K562 (cell line): ENCODE measurements around the gene ADGRA1. TPM values are rescaled to one million over a fixed set of nuclear protein-coding genes. Genes with fewer than 3 reads are reported as not detected.

Source experiments
- ATAC-seq: fragments of 200-7000 bp; cut with Tn5 transposase; 3 replicates; pipeline ENCODE4 v1.9.1; 2020; ENCODE audit warnings: moderate library complexity
- BruUV-seq: library from RNA; stranded (reverse); fragments of 400-500 nt; replicated peaks from 2 replicates; lab custom pipeline; 2021; lab: Mats Ljungman, UMichigan
- CTCF ChIA-PET: fragments of 300-600 bp; formaldehyde crosslinking; extraction: SDS; loops from one replicate; lab custom pipeline; 2021; ENCODE audit warnings: low intra/inter-chr PET ratio; lab: Yijun Ruan, JAX
- POLR2A ChIA-PET: fragments of 300-600, 350-650 bp; sonication (Branson Sonifier 250); formaldehyde crosslinking; extraction: SDS; loops from one replicate; lab custom pipeline; 2021; ENCODE audit warnings: antibody characterized with exemption, inconsistent platforms; lab: Yijun Ruan, JAX
- DNase-seq, 4 experiments: peaks; one replicate each; pipeline versions ENCODE4 v3.0.0 to v3.0.0-alpha.2; 2011 to 2018; ENCODE audit warnings: low spot score in 3 of 4, mixed read lengths in 3 of 4; ENCODE audit errors: extremely low read depth in 1 of 4
- FAIRE-seq: peaks from 2 replicates; lab custom pipeline; 2011; peaks lifted over from hg19 to GRCh38; lab: Jason Lieb, UNC
- H2AFZ ChIP-seq: 2 replicates; pipeline ENCODE4 v1.6.0; 2011; ENCODE audit warnings: low read depth, low read length, control low read depth, inconsistent platforms
- H3K27ac ChIP-seq: fragments of 200-600 bp; 3 replicates; pipeline ENCODE4 v1.8.0; 2011; ENCODE audit warnings: low read depth, mild to moderate bottlenecking, control low read depth, inconsistent platforms, low read length, moderate library complexity, mixed read lengths; ENCODE audit errors: extremely low read depth
- H3K27me3 ChIP-seq, 2 experiments: fragments of 300-600 bp in 1 of 2; 2 replicates in 1 of 2; 3 replicates in 1 of 2; pipeline versions ENCODE4 v1.6.0 to v1.8.0; 2011; ENCODE audit warnings: inconsistent platforms in 2 of 2, low read length in 2 of 2, mild to moderate bottlenecking in 1 of 2, mixed read lengths in 1 of 2, moderate library complexity in 1 of 2; ENCODE audit not compliant: control insufficient read depth in 2 of 2, insufficient read depth in 2 of 2
- H3K36me3 ChIP-seq: fragments of 300-600 bp; 3 replicates; pipeline ENCODE4 v1.8.0; 2011; ENCODE audit warnings: mild to moderate bottlenecking, low read length, inconsistent platforms; ENCODE audit not compliant: control insufficient read depth, insufficient read depth
- H3K4me1 ChIP-seq, 2 experiments: fragments of 200-600 bp in 1 of 2; replicated peaks in 1 of 2; 2 replicates in 1 of 2; 3 replicates in 1 of 2; pipeline versions ENCODE4 v1.5.1 to v1.8.0; 2011; ENCODE audit warnings: inconsistent platforms in 2 of 2, low read length in 2 of 2, mild to moderate bottlenecking in 1 of 2, mixed read lengths in 1 of 2, moderate library complexity in 1 of 2; ENCODE audit not compliant: control insufficient read depth in 2 of 2, insufficient read depth in 2 of 2
- H3K4me2 ChIP-seq: 2 replicates; pipeline ENCODE4 v1.6.1; 2011; ENCODE audit warnings: low read length, control low read depth, inconsistent platforms, mixed read lengths; ENCODE audit not compliant: insufficient read depth
- H3K4me3 ChIP-seq: fragments of 200-600 bp; sonication (generic), shearing (Covaris generic); 2 replicates; pipeline ENCODE4 v1.5.1; 2016; ENCODE audit warnings: control low read depth, inconsistent platforms
- H3K79me2 ChIP-seq: fragments of 200-600 bp; 3 replicates; pipeline ENCODE4 v1.8.0; 2011; ENCODE audit warnings: low read length, inconsistent platforms; ENCODE audit not compliant: control insufficient read depth, insufficient read depth
- H3K9ac ChIP-seq, 2 experiments: 2 replicates each; pipeline versions ENCODE4 v1.6.0 to v1.6.1; 2011; ENCODE audit warnings: low read depth in 2 of 2, low read length in 2 of 2, control low read depth in 1 of 2, inconsistent platforms in 1 of 2, mild to moderate bottlenecking in 1 of 2, mixed read lengths in 1 of 2; ENCODE audit not compliant: insufficient read depth in 1 of 2
- H3K9me1 ChIP-seq: one replicate; pipeline ENCODE4 v1.6.0; 2011; ENCODE audit warnings: inconsistent platforms, mild to moderate bottlenecking, low read length, moderate library complexity; ENCODE audit not compliant: control insufficient read depth, insufficient read depth
- H3K9me3 ChIP-seq: replicated peaks from 2 replicates; pipeline ENCODE4 v1.5.1; 2011; ENCODE audit warnings: low read depth, low read length, inconsistent platforms; ENCODE audit not compliant: control insufficient read depth, insufficient read depth
- H4K20me1 ChIP-seq: replicated peaks from 2 replicates; pipeline ENCODE4 v1.6.1; 2011; ENCODE audit warnings: low read length, inconsistent platforms, mixed read lengths; ENCODE audit not compliant: control insufficient read depth, insufficient read depth
- GABPA ChIP-seq: fragments of 200-800 bp; sonication (Bioruptor generic); conservative IDR thresholded peaks from 2 replicates; pipeline ENCODE4 v1.6.1; 2016; ENCODE audit warnings: low read depth, missing genetic modification characterization, missing compliant biosample characterization
- GTF2E2 ChIP-seq: fragments of 200-800 bp; sonication (Bioruptor generic); IDR thresholded peaks from 2 replicates; pipeline ENCODE4 v1.6.1; 2016; ENCODE audit warnings: missing genetic modification characterization, missing compliant biosample characterization
- ILK ChIP-seq: fragments of 450-650 bp; IDR thresholded peaks from 2 replicates; pipeline ENCODE4 v1.6.1; 2016; ENCODE audit warnings: missing genetic modification characterization, low read depth, mild to moderate bottlenecking, missing compliant biosample characterization, moderate library complexity, borderline replicate concordance
- MCM5 ChIP-seq: fragments of 450-650 bp; IDR thresholded peaks from 2 replicates; pipeline ENCODE4 v1.6.1; 2016; ENCODE audit warnings: low read depth
- NCOA4 ChIP-seq: fragments of 450-650 bp; IDR thresholded peaks from 2 replicates; pipeline ENCODE4 v1.6.1; 2018; ENCODE audit warnings: mild to moderate bottlenecking; ENCODE audit not compliant: partially characterized antibody
- NFATC3 ChIP-seq: fragments of 450-650 bp; IDR thresholded peaks from 2 replicates; pipeline ENCODE4 v1.6.1; 2017; ENCODE audit warnings: mild to moderate bottlenecking
- NFE2 ChIP-seq: IDR thresholded peaks from 2 replicates; pipeline ENCODE4 v1.6.1; 2014; ENCODE audit warnings: antibody characterized with exemption, low read depth
- ZNF707 ChIP-seq: fragments of 250-450 bp; sonication (Bioruptor Pico); conservative IDR thresholded peaks from 2 replicates; pipeline ENCODE4 v1.8.0; 2022; ENCODE audit warnings: inconsistent platforms, mild to moderate bottlenecking, moderate library complexity
- WGBS: fragments of 100-300 bp; shearing (Covaris generic); methylation state at CpG from one replicate; pipeline ENCODE4 v1.1.6; 2016; ENCODE audit warnings: low coverage, mixed read lengths; ENCODE audit not compliant: insufficient coverage; ENCODE audit errors: missing lambda C conversion rate; 5-methylcytosine and 5-hydroxymethylcytosine counted together
- in situ Hi-C: fragments of 300-500 bp; cut with MboI; formaldehyde crosslinking; loops from 4 replicates; pipeline ENCODE4 v1.15.0; 2018; ENCODE audit warnings: inconsistent platforms, mixed read lengths
- intact Hi-C: fragments of 100-400 bp; cut with micrococcal nuclease; formaldehyde crosslinking; loops from 2 replicates; pipeline ENCODE4 v1.14.2; 2022
- polyA plus RNA-seq, 8 experiments: library from polyadenylated mRNA; depleted of rRNA in 4 of 8; stranded (reverse) in 5 of 8; unstranded in 3 of 8; fragments of >200 nt; fragmentation: Nextera tagmentation in 2 of 8; fragmentation: Illumina TruSeq in 1 of 8; extraction: Ambion mirVana in 2 of 8; extraction: Trizol in 1 of 8; gene quantifications; 2 replicates each; pipeline versions ENCODE4 v1.2.1 to v1.2.3, GENCODE V29; 2011 to 2014; ENCODE audit warnings: inconsistent platforms in 1 of 8, missing spikeins in 1 of 8
- total RNA-seq, 7 experiments: library from RNA; depleted of rRNA in 6 of 7; stranded (reverse); fragments of >200 nt in 6 of 7; fragmentation: Illumina TruSeq in 2 of 7; extraction: Trizol in 2 of 7; gene quantifications; 2 replicates each; pipeline versions ENCODE4 v1.2.1 to v1.2.3, GENCODE V29; 2011 to 2021; ENCODE audit warnings: low replicate concordance in 1 of 7
- TF ChIP-seq, protein P1 (sequence below): fragments of 200-400 bp; formaldehyde crosslinking; IDR thresholded peaks from 2 replicates; pipeline ENCODE4 v1.6.1; 2017; ENCODE audit warnings: mild to moderate bottlenecking, low read depth, low read length, moderate library complexity
- TF ChIP-seq, protein P2 (sequence below): fragments of 450-650 bp; IDR thresholded peaks from 2 replicates; pipeline ENCODE4 v1.6.1; 2016; ENCODE audit warnings: mild to moderate bottlenecking

The ADGRA1 gene
- total and polyA plus RNA-seq, 9 of the 15 experiments (the other 6 are each of a cell fraction or from before 2014, with no cell fraction given): not detected

DNA sequence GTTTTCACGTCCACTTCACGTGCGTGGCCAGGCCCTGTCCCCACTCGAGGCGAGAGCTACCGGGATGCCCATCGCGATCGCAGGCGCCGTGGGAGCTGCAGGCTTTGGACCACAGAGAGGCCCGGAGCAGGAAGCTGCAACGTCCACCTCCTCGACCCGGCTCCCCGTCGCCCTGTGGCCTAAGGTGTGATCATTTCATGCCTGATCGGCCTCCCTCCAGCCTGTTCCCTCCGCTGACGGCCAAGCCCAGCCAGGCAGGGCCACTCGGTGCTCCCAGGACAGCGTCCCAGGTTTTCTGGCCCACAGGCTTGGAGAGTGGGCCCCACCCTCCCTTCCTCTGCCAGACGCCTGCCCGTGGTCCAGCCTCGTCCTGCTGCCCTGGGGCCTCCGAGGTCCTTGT lies 91.9 kb downstream of the ADGRA1 start:
- H3K4me1 ChIP-seq: no peaks in the 10 kb centered on the region; a peak in 2 of 5 replicates
- H3K4me2 ChIP-seq: no peak overlapping the region
- TF ChIP-seq MCM5: no peak
- TF ChIP-seq, protein P1, sequence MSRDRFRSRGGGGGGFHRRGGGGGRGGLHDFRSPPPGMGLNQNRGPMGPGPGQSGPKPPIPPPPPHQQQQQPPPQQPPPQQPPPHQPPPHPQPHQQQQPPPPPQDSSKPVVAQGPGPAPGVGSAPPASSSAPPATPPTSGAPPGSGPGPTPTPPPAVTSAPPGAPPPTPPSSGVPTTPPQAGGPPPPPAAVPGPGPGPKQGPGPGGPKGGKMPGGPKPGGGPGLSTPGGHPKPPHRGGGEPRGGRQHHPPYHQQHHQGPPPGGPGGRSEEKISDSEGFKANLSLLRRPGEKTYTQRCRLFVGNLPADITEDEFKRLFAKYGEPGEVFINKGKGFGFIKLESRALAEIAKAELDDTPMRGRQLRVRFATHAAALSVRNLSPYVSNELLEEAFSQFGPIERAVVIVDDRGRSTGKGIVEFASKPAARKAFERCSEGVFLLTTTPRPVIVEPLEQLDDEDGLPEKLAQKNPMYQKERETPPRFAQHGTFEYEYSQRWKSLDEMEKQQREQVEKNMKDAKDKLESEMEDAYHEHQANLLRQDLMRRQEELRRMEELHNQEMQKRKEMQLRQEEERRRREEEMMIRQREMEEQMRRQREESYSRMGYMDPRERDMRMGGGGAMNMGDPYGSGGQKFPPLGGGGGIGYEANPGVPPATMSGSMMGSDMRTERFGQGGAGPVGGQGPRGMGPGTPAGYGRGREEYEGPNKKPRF: no peak
- TF ChIP-seq ILK: no peak
- no peak for TF ChIP-seq NCOA4
- no peak for TF ChIP-seq GABPA (tag)
- TF ChIP-seq, protein P2, sequence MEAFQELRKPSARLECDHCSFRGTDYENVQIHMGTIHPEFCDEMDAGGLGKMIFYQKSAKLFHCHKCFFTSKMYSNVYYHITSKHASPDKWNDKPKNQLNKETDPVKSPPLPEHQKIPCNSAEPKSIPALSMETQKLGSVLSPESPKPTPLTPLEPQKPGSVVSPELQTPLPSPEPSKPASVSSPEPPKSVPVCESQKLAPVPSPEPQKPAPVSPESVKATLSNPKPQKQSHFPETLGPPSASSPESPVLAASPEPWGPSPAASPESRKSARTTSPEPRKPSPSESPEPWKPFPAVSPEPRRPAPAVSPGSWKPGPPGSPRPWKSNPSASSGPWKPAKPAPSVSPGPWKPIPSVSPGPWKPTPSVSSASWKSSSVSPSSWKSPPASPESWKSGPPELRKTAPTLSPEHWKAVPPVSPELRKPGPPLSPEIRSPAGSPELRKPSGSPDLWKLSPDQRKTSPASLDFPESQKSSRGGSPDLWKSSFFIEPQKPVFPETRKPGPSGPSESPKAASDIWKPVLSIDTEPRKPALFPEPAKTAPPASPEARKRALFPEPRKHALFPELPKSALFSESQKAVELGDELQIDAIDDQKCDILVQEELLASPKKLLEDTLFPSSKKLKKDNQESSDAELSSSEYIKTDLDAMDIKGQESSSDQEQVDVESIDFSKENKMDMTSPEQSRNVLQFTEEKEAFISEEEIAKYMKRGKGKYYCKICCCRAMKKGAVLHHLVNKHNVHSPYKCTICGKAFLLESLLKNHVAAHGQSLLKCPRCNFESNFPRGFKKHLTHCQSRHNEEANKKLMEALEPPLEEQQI: no peak
- no peak for TF ChIP-seq NFATC3
- TF ChIP-seq GTF2E2 (tag): no peak
- no peak for TF ChIP-seq ZNF707
- no peak for TF ChIP-seq NFE2
- H3K9me1 ChIP-seq: no peaks in the 10 kb centered on the region
- no peaks in the 10 kb centered on the region for H3K36me3 ChIP-seq
- no peak overlapping the region for H2AFZ ChIP-seq
- CTCF ChIA-PET: no interaction called here
- H3K9me3 ChIP-seq: no peaks in the 10 kb centered on the region; the same call in 1 of the 2 replicates
- H3K27me3 ChIP-seq: peaks cover 0 to 42% of the 10 kb centered on the region in 2 experiments; a peak in 4 of 5 replicates
- ATAC-seq (no peak), DNase-seq (no peak), FAIRE-seq (no peak)
- in situ Hi-C loops: no loop called here
- no peaks in the 10 kb centered on the region for H3K79me2 ChIP-seq
- H3K9ac ChIP-seq: no peak overlapping the region
- no peak overlapping the region for H3K4me3 ChIP-seq
- intact Hi-C loops: no loop called here
- H4K20me1 ChIP-seq: no peaks in the 10 kb centered on the region
- 0% methylated on average over 7 of the region's 26 CpGs for WGBS
- BruUV-seq: no TSS peak
- POLR2A ChIA-PET: no interaction called here
- H3K27ac ChIP-seq: no peak overlapping the region
